GM21423 (cell line): ENCODE measurements around the gene CDKN2D.

Experiments
- ATAC-seq: cut with Tn5 transposase; IDR thresholded peaks from one replicate; pipeline ENCODE4 v1.9.1; 2021; ENCODE audit warnings: mild to moderate bottlenecking, moderate library complexity; ENCODE audit not compliant: unreplicated experiment

Gene CDKN2D

GRCh38 chr19:10523135-10523636, 45.6 kb downstream of the CDKN2D start:
- ATAC-seq, result no peak

GRCh38 chr19:10521461-10522171, 47.2 kb downstream of the CDKN2D start:
- ATAC-seq, result no peak

GRCh38 chr19:10520652-10521318, 48.0 kb downstream of the CDKN2D start:
- ATAC-seq, result no peak

GRCh38 chr19:10519421-10519820, 49.4 kb downstream of the CDKN2D start:
- no peak for ATAC-seq

- no peak for ATAC-seq
Measured at GRCh38 chr19:10518444-10519361, 50.1 kb downstream of the CDKN2D start.

- no peak for ATAC-seq
Measured at GRCh38 chr19:10517760-10518443, 50.9 kb downstream of the CDKN2D start.

- ATAC-seq, result no peak
Measured at GRCh38 chr19:10517361-10517759, 51.4 kb downstream of the CDKN2D start, which contains the start of gene S1PR5. Gene S1PR5 (minus strand): TSS chr19:10517447. CDS start chr19:10515011, 2,436 bp downstream.

GRCh38 chr19:10516671-10517286, 52.0 kb downstream of the CDKN2D start:
- ATAC-seq, result no peak
